Right renal pelvis (tissue), 4 donors: ENCODE measurements around the gene MPL. TPM values are rescaled to one million over a fixed set of nuclear protein-coding genes. Genes with fewer than 3 reads are reported as not detected.
A peak's percentile ranks its signal among the peaks of the same experiment; 100 is the strongest.

Experiments
- DNase-seq, 4 donors: peaks; one replicate each; pipeline ENCODE4 v3.0.0-alpha.2; 2013; ENCODE audit warnings: low read depth in 4 of 4, low spot score in 3 of 4, missing footprints in 1 of 4
- polyA plus RNA-seq, 4 donors: library from polyadenylated mRNA; unstranded; fragments of 120-200 nt; gene quantifications; one replicate each; pipeline ENCODE4 v1.2.1, GENCODE V29; 2013; ENCODE audit not compliant: insufficient read length in 4 of 4

Gene MPL
- polyA plus RNA-seq, 4 donors, result 0.11 to 0.84 (median 0.50) TPM

GRCh38 chr1:43321331-43321891 is 16.2 kb upstream of the MPL start:
- no peak for DNase-seq

GRCh38 chr1:43322506-43322905 is 15.1 kb upstream of the MPL start:
- no peak for DNase-seq

GRCh38 chr1:43324810-43325209 is 12.8 kb upstream of the MPL start:
- DNase-seq, result no peak

GRCh38 chr1:43325381-43325780 is 12.2 kb upstream of the MPL start:
- DNase-seq, result no peak

GRCh38 chr1:43327549-43328292 is 9.9 kb upstream of the MPL start:
- no peak for DNase-seq

- DNase-seq, result no peak
These were observed 7.4 kb upstream of the MPL start for GRCh38 chr1:43329995-43330751.

GRCh38 chr1:43331688-43332087 is 5.9 kb upstream of the MPL start:
- no peak for DNase-seq

- DNase-seq, result no peak
These were observed 3.0 kb upstream of the MPL start for GRCh38 chr1:43334453-43335205.

GRCh38 chr1:43338001-43338400 is 383 bp downstream of the MPL start:
- DNase-seq, result no peak

GRCh38 chr1:43339584-43340232 is 2.1 kb downstream of the MPL start:
- DNase-seq, result no peak

- no peak for DNase-seq
These were observed 2.9 kb downstream of the MPL start for GRCh38 chr1:43340559-43340958.

- no peak for DNase-seq
These were observed 6.7 kb downstream of the MPL start for GRCh38 chr1:43344267-43344850.

- no peak for DNase-seq
These were observed 7.5 kb downstream of the MPL start for GRCh38 chr1:43345120-43345519.

- no peak for DNase-seq
These were observed 9.0 kb downstream of the MPL start for GRCh38 chr1:43346636-43347035.

GRCh38 chr1:43348343-43348808 is 10.8 kb downstream of the MPL start:
- DNase-seq, result no peak

GRCh38 chr1:43348809-43349593 is 11.4 kb downstream of the MPL start:
- peak; percentile 64 to 75 (median 70) for DNase-seq

GRCh38 chr1:43349594-43350306 is 12.1 kb downstream of the MPL start:
- DNase-seq, result peak in 1 of 4 donors; percentile 18

GRCh38 chr1:43350976-43351375 is 13.4 kb downstream of the MPL start:
- no peak for DNase-seq
